PFSK-1 (cell line): ENCODE results near the gene ZHX3.

Experiments
- FOXP2 ChIP-seq: optimal IDR thresholded peaks from 2 replicates; pipeline ENCODE3; 2011; ENCODE audit warnings: borderline replicate concordance, control low read depth, inconsistent platforms; ENCODE audit not compliant: insufficient read depth; ENCODE audit errors: extremely low read length, extremely low read depth
- POLR2AphosphoS5 ChIP-seq: IDR thresholded peaks from 2 replicates; pipeline ENCODE4 v1.6.1; 2012; ENCODE audit warnings: low read depth, mild to moderate bottlenecking, control low read depth, low read length, moderate library complexity
- REST ChIP-seq, 2 experiments: IDR thresholded peaks; 2 replicates each; pipeline versions ENCODE4 v1.6.1 to v1.8.0; 2011 to 2012; ENCODE audit warnings: low read depth in 2 of 2, low read length in 2 of 2, control low read depth in 1 of 2, inconsistent platforms in 1 of 2, mild to moderate bottlenecking in 1 of 2, moderate library complexity in 1 of 2; ENCODE audit not compliant: insufficient read depth in 1 of 2
- SIN3A ChIP-seq: IDR thresholded peaks from 2 replicates; pipeline ENCODE4 v1.6.1; 2012; ENCODE audit warnings: mild to moderate bottlenecking, low read length, moderate library complexity, borderline replicate concordance; ENCODE audit not compliant: insufficient read depth
- TAF1 ChIP-seq: IDR thresholded peaks from 2 replicates; pipeline ENCODE4 v1.6.1; 2012; ENCODE audit warnings: low read length, control low read depth, borderline replicate concordance; ENCODE audit not compliant: insufficient read depth

Gene ZHX3

GRCh38 chr20:41219824-41220223 is 97.7 kb downstream of the ZHX3 start:
- TF ChIP-seq SIN3A = no peak
- TF ChIP-seq POLR2AphosphoS5 = no peak
- no peak for TF ChIP-seq FOXP2
- no peak for TF ChIP-seq TAF1

DNA sequence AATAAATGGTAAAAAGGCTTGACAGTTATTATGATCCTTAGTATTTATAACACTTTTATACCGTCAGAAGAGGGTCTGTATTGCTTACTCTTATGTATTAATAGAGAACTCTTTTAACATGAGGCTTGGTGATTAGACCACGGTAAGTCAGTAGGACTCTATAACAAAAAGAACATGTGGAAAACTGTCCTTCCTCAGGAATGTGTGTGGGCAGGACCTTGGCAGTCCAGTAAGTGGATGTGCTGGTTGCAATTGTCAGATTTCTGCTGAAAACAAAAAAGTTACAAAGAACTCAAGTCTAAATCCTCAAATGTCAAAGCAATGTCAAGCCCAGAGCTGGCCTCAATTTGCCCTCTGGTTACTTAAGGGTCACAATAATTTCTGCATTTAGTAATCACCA is 99.1 kb downstream of the ZHX3 start:
- TF ChIP-seq REST (IDR thresholded peaks at IDR 0.05; ENCODE audit: insufficient read depth in 1 of 2, low read depth in 2 of 2, low read length in 2 of 2) = no peak
- TF ChIP-seq POLR2AphosphoS5 = no peak
- no peak for TF ChIP-seq SIN3A
- TF ChIP-seq TAF1 = no peak
- TF ChIP-seq FOXP2 = no peak

- TF ChIP-seq REST (IDR thresholded peaks at IDR 0.05; ENCODE audit: insufficient read depth in 1 of 2, low read depth in 2 of 2, low read length in 2 of 2) = no peak
- no peak for TF ChIP-seq POLR2AphosphoS5
- no peak for TF ChIP-seq TAF1
- TF ChIP-seq FOXP2 = no peak
- no peak for TF ChIP-seq SIN3A
Measured at GRCh38 chr20:41217422-41217821, 100.1 kb downstream of the ZHX3 start.

- TF ChIP-seq FOXP2 (no peak), REST (IDR thresholded peaks at IDR 0.05; ENCODE audit: insufficient read depth in 1 of 2, low read depth in 2 of 2, low read length in 2 of 2) (no peak), POLR2AphosphoS5 (no peak), SIN3A (no peak), TAF1 (no peak)
Measured at GRCh38 chr20:41214666-41215065, 102.9 kb downstream of the ZHX3 start.

DNA sequence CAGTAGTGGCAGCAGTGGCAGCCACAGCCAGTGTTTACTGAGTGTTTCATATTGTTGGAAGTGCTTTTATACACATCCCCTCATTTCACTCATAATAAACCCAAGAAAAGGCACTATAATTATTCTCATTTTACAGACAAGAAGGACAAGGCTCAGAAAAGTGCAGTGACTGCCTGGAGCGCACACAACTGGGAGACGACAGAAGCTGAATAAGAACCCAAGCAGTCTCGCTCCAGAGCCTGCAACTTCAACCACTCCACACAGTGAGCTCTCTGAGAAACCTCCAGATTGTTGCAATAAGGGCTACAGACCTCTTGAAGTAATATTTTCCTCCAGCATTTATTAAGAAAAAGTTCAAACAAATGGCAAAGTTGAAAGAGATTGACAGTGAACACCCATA is 103.3 kb downstream of the ZHX3 start:
- no peak for TF ChIP-seq SIN3A
- TF ChIP-seq REST (IDR thresholded peaks at IDR 0.05; ENCODE audit: insufficient read depth in 1 of 2, low read depth in 2 of 2, low read length in 2 of 2) = no peak
- TF ChIP-seq FOXP2 = no peak
- no peak for TF ChIP-seq TAF1
- TF ChIP-seq POLR2AphosphoS5 = no peak
